GM21390 (cell line): ENCODE measurements around the gene LDHD.

Experiments used
- ATAC-seq: cut with Tn5 transposase; IDR thresholded peaks from one replicate; pipeline ENCODE4 v1.9.1; 2021; ENCODE audit not compliant: unreplicated experiment

Gene LDHD

DNA sequence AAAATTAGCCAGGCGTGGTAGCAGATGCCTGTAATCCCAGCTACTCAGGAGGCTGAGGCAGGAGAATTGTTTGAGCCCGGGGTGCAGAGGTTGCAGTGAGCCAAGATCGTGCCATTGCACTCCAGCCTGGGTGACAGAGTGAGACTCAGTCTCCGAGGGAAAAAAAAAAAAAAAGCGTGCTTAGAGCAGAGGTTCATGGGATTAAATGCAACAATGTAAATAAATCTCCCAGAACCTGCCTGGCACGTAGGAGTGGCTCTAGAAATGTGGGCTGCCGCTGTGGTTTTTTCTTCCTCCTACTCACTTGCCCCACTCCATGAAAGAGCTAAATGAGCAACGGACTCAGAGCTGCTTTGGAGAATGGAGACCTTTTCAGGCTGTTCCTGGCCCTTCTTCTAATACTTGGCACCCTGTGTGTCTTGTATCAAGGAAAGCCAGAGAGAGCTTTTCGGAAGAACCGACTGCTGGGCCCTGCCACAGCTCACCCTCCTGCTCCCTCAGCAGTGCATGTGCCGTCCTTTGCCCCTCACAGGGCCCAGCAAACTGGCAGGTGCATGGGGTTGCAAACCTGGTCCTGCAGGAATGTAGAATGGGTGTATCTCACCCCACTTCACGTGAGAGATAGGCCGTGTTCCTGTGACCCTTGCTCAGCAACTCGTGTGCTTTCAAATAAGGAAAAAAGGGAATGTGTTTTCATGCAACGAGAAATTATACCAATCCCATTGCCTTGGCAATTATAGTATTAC lies 52.0 kb downstream of the LDHD start:
- ATAC-seq = no peak

DNA sequence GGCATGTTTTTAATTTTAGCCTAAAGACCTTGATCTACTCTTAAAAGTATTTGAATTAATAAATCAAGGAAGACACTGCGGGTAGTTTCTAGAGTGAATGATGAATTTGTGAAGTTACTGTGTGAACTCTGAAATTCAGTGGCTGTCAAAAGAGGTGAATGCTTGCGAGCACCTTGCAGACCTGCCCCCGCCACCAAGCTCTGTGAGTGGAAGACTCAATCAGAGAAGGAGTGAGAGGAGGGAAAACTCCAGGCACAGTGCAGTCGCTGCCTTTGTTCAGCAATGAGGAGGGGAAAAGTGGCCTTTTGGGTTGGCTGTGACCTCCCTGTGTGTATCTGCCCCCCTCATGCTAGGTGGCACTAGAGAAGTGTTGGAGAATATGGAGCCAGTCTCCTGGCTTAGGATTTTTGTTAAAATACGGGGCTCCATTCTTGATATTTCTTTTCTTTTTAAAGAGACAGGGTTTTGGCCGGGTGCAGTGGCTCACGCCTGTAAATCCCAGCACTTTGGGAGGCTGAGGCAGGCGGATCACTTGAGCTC lies 53.0 kb downstream of the LDHD start:
- ATAC-seq = no peak

DNA sequence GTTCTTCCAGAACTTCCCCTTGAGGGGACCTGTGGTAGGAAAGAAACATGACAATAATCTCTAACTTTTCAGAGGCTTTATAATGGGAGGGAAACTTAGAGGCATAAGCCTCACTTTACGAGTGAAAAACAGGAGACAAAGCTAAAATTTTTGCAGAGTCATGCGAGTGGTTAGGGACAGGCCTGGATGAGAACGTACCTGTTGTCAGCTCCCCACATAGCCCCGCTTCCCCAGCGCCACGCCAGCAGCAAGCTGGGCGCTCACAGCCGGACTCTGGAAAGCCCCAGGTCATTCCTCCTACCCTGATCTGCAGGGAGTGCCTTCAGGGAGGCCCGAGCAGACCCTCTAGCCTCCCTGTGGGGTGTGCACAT lies 53.6 kb downstream of the LDHD start:
- no peak for ATAC-seq

DNA sequence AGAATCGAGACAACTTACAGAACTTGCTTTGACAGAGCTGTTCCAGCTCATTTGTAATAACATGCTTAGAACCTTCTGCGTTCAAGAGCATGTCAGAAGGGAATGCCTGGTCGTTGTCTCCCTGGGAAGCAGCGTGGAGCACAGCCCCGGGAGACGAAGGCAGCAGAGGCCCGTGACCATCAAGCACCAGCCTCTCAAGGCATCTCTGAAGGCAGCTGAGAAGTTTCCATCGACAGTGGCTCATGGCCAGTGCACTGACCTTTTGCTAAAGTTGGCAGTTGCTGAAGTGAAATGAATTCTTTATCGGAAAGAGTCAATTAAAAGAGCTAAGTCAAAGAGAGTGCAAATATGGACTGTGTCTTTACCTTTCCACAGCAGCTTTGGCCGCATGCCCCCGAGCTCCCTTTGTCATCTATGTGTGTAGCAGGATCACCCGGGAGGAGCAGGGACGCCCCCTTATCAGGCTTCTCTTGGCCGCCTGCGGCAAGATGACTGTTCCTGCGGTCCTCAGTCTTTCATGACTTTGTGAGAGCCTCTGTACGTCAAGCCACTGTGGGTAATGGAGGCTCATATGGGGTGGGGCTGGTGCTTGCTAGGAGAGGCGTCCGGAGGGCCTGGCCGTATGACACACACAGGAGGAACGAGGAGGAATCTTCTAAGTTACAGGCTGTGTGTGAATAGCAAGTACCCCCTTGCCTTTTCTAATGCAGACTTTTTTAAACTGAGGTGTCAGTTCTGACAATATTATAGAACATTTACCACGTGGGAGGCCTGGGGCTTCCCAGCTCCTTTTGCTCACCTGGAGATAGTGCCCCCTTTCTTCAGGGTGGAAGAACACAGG lies 54.2 kb downstream of the LDHD start:
- no peak for ATAC-seq
